Upper lobe of left lung (tissue), 4 donors: ENCODE measurements around the gene NUP93.

ENCODE experiments used
- CTCF ChIP-seq, 6 experiments: fragments of 450-650 bp in 4 of 6; fragments of 200-600 bp in 2 of 6; sonication (generic) in 2 of 6; IDR thresholded peaks; one replicate each; pipeline ENCODE4 v1.5.1; 2016 to 2019; ENCODE audit warnings: antibody characterized with exemption in 6 of 6
- EP300 ChIP-seq, 4 donors: sonication (generic); formaldehyde crosslinking; IDR thresholded peaks; one replicate each; pipeline ENCODE4 v1.5.1; 2017; ENCODE audit warnings: antibody characterized with exemption in 4 of 4, control low read depth in 2 of 4
- POLR2A ChIP-seq, 4 donors: fragments of 450-650 bp; IDR thresholded peaks; one replicate each; pipeline ENCODE4 v1.5.1; 2016 to 2017; ENCODE audit warnings: antibody characterized with exemption in 4 of 4, mild to moderate bottlenecking in 2 of 4
- POLR2AphosphoS5 ChIP-seq, 2 donors: sonication (generic); formaldehyde crosslinking; IDR thresholded peaks; one replicate each; pipeline ENCODE4 v1.5.1; 2017; ENCODE audit warnings: antibody characterized with exemption in 2 of 2

- TF ChIP-seq POLR2A (IDR thresholded peaks at IDR 0.05) (no peak), EP300 (IDR thresholded peaks at IDR 0.05) (no peak), CTCF (IDR thresholded peaks at IDR 0.05) (no peak), POLR2AphosphoS5 (IDR thresholded peaks at IDR 0.05) (no peak)
Observed at GRCh38 chr16:56885446-56886162, 155.7 kb downstream of the NUP93 start.
